DOHH2 (cell line): ENCODE measurements around the gene KCNJ4.

Experiments
- CTCF ChIP-seq: fragments of 200-600 bp; sonication (generic); IDR thresholded peaks from one replicate; pipeline ENCODE4 v1.5.1; 2014; ENCODE audit warnings: antibody characterized with exemption, mild to moderate bottlenecking, low read depth, low read length; ENCODE audit not compliant: poor library complexity, severe bottlenecking
- EZH2phosphoT487 ChIP-seq: fragments of 200-600 bp; sonication (generic); IDR thresholded peaks from 2 replicates; pipeline ENCODE4 v1.6.1; 2017; ENCODE audit warnings: borderline replicate concordance, mild to moderate bottlenecking, antibody characterized with exemption, low read length, moderate library complexity, mixed read lengths

GRCh38 chr22:38402204-38402603, 52.8 kb downstream of the KCNJ4 start:
- TF ChIP-seq CTCF (no peak), EZH2phosphoT487 (no peak)
